ENCODE measurements around the gene ETHE1.
"Not testable (repeated sequence)": the region's sequence is repeated elsewhere in the genome, so short reads cannot be mapped to it uniquely, and the experiment has no call there.

Gene ETHE1

GRCh38 chr19:43551399-43552197, 24.6 kb upstream of the ETHE1 start:
- DNase-seq = no peak

- DNase-seq = no peak
Observed at GRCh38 chr19:43548706-43549105, 21.7 kb upstream of the ETHE1 start.

DNA sequence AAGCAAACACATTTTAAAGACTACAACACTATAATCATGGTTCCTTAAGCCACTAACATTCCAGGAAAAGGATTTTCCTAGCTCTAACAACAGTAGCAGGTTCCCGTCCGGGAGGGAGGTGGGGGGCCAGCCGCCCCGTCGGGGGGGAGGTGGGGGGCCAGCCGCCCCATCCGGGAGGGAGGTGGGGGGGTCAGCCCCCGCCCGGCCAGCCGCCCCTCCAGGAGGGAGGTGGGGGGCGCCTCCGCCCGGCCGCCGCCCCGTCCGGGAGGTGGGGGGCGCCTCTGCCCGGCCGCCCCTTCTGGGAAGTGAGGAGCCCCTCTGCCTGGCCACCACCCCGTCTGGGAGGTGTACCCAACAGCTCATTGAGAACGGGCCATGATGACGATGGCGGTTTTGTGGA, 20.9 kb upstream of the ETHE1 start:
- not testable (repeated sequence) for DNase-seq

GRCh38 chr19:43546581-43546980, 19.6 kb upstream of the ETHE1 start:
- DNase-seq = no peak

DNA sequence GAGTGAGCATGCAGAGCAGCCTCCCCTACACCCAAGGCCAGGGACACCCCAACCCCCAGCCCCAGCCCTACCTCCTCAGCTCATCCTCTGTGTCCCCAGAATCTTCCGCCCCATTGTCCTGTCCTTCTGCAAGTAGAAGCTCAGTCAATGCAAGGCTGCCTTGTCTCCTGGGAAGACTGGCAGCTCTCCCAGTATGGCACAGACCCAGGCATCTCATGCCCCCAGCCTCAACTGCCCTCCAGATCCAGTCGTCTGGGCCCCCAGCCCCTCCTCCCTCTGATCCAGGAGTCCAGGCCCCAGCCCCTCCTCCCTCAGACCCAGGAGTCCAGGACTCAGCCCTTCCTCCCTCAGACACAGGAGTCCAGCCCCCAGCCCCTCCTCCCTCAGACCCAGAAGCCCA, 19.0 kb upstream of the ETHE1 start:
- no peak for DNase-seq

GRCh38 chr19:43545276-43545675, 18.3 kb upstream of the ETHE1 start:
- no peak for DNase-seq

GRCh38 chr19:43544077-43544476, 17.1 kb upstream of the ETHE1 start:
- DNase-seq = no peak

DNA sequence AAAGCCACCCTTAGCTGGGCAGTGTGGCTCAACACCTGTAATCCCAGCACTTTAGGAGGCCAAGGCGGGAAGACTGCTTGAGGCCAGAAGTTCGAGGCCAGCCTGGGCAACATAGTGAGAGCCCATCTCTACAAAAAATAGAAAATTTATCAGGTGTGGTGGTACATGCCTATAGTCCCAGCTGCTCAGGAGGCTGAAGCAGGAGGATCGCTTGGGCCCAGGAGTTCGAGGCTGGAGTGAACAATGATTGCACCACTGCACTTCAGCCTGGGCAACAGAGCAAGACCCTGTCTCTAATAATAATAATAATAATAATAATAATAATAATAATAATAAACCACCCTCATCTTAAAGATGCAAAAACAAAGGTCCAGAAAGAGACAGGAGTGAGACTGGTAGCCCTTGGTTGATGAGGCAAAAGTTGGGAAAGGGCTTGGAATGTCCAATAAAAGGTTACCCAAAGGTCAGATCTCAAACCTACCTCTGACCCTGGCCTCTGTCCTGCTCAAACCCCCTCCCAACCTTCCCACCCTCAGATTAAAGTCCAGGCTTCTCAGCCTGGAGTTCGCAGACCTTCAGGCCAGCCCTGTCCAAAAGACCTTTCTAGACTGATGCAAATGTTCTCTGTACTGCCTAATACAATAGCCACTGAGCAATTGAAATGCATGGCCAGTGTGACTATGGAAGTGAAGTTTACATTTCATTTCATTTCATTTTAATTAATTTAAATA, 15.1 kb upstream of the ETHE1 start:
- no peak for DNase-seq

GRCh38 chr19:43540381-43540780, 13.4 kb upstream of the ETHE1 start:
- no peak for DNase-seq

- no peak for DNase-seq
Observed at GRCh38 chr19:43538922-43539321, 11.9 kb upstream of the ETHE1 start.

- no peak for DNase-seq
Observed at GRCh38 chr19:43534816-43535761, 8.1 kb upstream of the ETHE1 start.

DNA sequence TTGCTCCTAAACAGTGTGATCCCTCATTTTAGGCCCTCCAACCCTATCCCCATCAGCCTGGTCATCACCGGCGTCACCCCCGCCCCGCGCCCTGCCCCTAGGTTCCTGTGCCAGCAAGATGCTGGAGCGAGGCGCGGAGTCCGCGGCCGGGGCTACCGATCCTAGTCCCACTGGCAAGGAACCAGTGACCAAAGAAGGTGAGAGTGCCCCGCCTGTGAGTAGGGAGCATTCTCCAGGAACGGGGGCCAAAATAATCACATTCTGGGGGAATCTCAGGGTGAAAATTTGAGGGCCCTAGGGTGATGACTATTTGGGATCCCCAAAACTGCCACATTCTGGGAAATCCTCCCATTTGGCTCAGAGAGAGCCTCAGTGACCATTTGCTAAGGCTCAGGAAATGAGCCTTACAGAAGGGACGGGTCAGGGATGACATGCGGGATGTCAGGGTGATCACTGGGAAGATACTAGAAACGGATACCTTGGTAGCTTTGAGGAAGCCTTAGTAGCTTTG, 7.4 kb upstream of the ETHE1 start:
- DNase-seq = no peak

GRCh38 chr19:43533546-43534304, 6.7 kb upstream of the ETHE1 start:
- DNase-seq = no peak

DNA sequence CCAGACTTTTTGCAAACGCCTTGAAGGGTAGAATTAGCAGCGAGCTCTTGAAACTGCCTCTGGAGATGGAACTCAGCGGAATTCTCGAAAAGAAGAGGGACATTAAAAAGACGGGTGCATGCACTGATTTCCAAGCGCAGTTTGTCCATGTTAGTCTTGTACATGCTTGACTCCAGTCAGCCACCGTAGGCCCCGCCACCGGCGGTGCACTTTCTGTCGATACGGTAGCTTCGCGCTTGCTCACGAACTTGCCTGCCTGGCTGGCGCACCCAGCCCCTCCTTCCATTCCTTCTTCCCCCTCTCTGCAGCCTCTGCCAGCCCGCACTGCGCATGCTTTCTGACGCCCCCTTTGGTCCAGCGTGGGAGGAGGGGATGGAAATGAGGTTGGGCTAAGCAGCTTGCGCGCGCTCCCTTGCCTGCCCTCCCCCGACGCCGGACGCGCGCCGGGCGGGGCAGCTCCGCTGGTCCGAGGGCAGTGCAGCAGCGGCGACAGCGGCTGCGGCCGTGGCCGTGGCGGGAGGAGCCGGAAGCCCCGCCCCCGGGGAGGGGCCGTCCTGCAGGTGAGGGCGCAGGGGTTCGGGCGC, 6.1 kb upstream of the ETHE1 start, which contains the start of gene ZNF575:
Gene ZNF575, plus strand, starts transcription at position 227 of the 584 bp plus-strand sequence. CDS start 1,235 bp downstream, outside the sequence.
- no peak for DNase-seq

- no peak for DNase-seq
Observed at GRCh38 chr19:43532571-43532961, 5.6 kb upstream of the ETHE1 start.

DNA sequence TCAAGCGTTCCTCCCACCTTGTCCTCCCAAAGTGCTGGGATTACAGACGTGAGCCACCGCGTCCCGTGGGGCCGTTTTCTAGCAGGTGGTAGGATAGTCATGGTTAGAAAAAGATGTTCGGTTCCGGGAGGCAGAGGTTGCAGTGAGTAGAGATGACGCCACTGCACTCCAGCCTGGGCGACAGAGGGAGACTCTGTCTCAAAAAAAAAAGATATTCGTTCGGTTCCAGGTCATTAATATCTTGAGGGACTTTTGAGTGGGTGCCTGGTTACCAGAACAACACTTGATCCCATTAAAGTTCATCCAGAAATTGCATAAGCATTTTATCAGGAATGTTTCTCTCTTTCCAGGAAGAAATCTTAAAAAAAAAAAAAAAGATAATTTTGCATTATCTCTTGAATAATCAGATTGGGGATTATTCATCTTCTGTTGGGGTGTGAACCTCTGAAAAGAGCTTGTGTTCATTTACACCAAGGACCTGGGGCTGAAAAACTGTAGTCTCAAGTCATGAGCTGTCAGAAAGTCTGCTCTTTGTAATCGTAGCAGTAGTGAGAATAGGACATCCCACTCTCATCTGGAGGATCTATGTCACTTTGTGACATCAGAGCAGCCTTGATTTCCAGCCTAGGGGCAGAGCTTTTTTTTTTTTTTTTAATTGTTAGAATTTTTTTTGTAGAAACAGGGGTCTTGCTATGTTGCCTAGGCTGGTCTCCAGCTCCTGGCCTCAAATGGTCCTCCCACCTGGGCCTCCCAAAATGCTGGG, 1.0 kb upstream of the ETHE1 start:
- DNase-seq = no peak

GRCh38 chr19:43525836-43526771, 897 bp downstream of the ETHE1 start:
- no peak for DNase-seq

DNA sequence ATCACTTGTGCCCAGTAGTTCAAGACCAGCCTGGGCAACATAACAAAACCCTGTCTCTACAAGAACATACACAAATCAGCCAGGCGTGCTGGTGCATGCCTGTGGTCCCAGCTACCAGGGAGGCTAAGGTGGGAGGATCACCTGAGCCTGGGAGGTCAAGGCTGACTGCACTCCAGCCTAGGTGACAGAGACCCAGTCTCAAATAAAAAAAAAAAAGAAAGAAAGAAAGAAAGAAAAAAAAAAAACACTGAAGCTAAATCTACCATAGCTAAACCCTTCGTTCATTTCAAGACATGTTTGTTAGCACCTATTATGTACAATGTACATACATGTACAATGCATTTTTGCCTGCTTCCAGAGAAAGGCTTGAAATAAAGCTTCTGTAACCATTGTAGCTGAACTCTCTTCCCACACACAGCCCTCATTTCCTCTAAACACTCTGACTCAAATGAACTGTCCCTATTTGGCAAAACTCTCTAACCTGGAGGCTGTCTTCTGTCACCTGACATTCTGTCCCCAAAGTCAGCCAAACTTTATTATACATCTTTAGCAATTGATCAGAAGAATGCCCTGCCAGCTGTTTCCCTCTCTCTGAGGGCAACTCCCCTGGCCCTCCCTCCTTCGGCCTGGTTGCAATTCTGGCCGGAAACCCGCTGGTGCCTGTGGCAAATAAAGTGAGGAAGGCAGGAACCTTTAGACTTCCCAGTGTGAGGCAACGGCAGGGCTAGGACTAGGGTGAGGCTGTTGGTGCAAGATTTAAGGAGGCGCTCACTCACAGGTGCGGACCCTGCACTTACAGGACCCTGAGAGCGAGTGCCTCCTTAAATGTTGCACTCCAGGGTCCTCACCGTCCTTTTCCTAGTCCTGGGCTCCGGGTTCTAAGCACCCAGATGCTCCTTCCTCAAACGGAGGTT, 1.8 kb downstream of the ETHE1 start:
- no peak for DNase-seq

GRCh38 chr19:43523696-43524095, 3.3 kb downstream of the ETHE1 start:
- not testable (repeated sequence) for DNase-seq
